HEK293T (cell line): ENCODE results near the gene CACNG7.
"Not testable (repeated sequence)": the region's sequence is repeated elsewhere in the genome, so short reads cannot be mapped to it uniquely, and the experiment has no call there.

Experiments used
- CTCF ChIA-PET: fragments of 350-600 bp; formaldehyde crosslinking; extraction: SDS; loops from one replicate; lab custom pipeline; 2021; ENCODE audit warnings: antibody characterized with exemption, inconsistent platforms; lab: Yijun Ruan, JAX
- POLR2A ChIA-PET: fragments of 350-600 bp; formaldehyde crosslinking; extraction: SDS; loops from one replicate; lab custom pipeline; 2020; ENCODE audit warnings: antibody characterized with exemption, inconsistent platforms; lab: Yijun Ruan, JAX
- DNase-seq: peaks from one replicate; pipeline ENCODE4 v3.0.0; 2012; ENCODE audit warnings: mixed read lengths; ENCODE audit errors: extremely low spot score
- ARNT ChIP-seq: fragments of 450-650 bp; IDR thresholded peaks from 2 replicates; pipeline ENCODE4 v1.6.1; 2017; ENCODE audit warnings: mild to moderate bottlenecking
- BHLHE40 ChIP-seq: fragments of 450-650 bp; IDR thresholded peaks from 2 replicates; pipeline ENCODE4 v1.6.1; 2016; ENCODE audit warnings: mild to moderate bottlenecking, moderate library complexity, borderline replicate concordance
- CTBP1 ChIP-seq: fragments of 450-650 bp; IDR thresholded peaks from 2 replicates; pipeline ENCODE4 v1.6.1; 2016; ENCODE audit warnings: borderline replicate concordance
- ELF4 ChIP-seq: fragments of 450-650 bp; IDR thresholded peaks from 2 replicates; pipeline ENCODE4 v1.6.1; 2017; ENCODE audit warnings: antibody characterized with exemption
- FOXA1 ChIP-seq: fragments of 450-650 bp; IDR thresholded peaks from 2 replicates; pipeline ENCODE4 v1.6.1; 2016; ENCODE audit warnings: mild to moderate bottlenecking
- FOXK2 ChIP-seq: fragments of 450-650 bp; IDR thresholded peaks from 2 replicates; pipeline ENCODE4 v1.6.1; 2016; ENCODE audit warnings: mild to moderate bottlenecking
- FOXM1 ChIP-seq: fragments of 450-650 bp; IDR thresholded peaks from 2 replicates; pipeline ENCODE4 v1.6.1; 2017; ENCODE audit warnings: mild to moderate bottlenecking, borderline replicate concordance
- HDGF ChIP-seq: fragments of 450-650 bp; IDR thresholded peaks from 2 replicates; pipeline ENCODE4 v1.6.1; 2017; ENCODE audit warnings: antibody characterized with exemption, borderline replicate concordance
- L3MBTL2 ChIP-seq: fragments of 450-650 bp; conservative IDR thresholded peaks from 2 replicates; pipeline ENCODE4 v1.6.1; 2016; ENCODE audit warnings: mild to moderate bottlenecking
- LEF1 ChIP-seq: fragments of 450-650 bp; IDR thresholded peaks from 2 replicates; pipeline ENCODE4 v1.6.1; 2017; ENCODE audit warnings: mild to moderate bottlenecking, borderline replicate concordance
- NFRKB ChIP-seq: fragments of 450-650 bp; IDR thresholded peaks from 2 replicates; pipeline ENCODE4 v1.6.1; 2016; ENCODE audit warnings: mild to moderate bottlenecking, moderate library complexity
- SP1 ChIP-seq: fragments of 450-650 bp; IDR thresholded peaks from 2 replicates; pipeline ENCODE4 v1.6.1; 2017
- SUZ12 ChIP-seq: fragments of 450-650 bp; IDR thresholded peaks from 2 replicates; pipeline ENCODE4 v1.6.1; 2016; ENCODE audit warnings: mild to moderate bottlenecking
- TARDBP ChIP-seq: fragments of 450-650 bp; IDR thresholded peaks from 2 replicates; pipeline ENCODE4 v1.6.1; 2016
- ZNF384 ChIP-seq: fragments of 450-650 bp; IDR thresholded peaks from 2 replicates; pipeline ENCODE4 v1.6.1; 2016
- TF ChIP-seq, protein P1 (sequence below): fragments of 450-650 bp; IDR thresholded peaks from 2 replicates; pipeline ENCODE4 v1.6.1; 2016

The CACNG7 gene

DNA sequence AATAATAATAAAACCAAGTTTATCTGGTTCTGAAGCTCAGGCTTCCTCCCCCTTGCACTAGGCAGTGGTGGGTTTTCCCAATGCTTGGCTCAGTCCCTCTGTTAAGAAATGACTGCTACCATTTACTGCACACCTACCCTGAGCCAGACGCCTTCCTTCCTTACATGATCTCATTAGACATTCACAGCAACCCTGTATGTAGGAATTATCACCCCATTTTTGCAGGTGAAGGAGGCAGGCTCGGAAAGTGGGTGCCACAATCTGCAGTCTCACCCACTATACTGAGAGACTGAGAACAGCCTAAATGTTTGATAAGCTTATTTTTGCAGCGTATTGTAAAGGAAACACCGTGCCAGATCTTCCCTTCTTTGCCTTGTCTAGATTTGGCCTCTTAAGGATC is 35.3 kb downstream of the CACNG7 start:
- no peak for DNase-seq
- no peak for TF ChIP-seq FOXK2
- no peak for TF ChIP-seq TARDBP
- TF ChIP-seq L3MBTL2: no peak
- no peak for TF ChIP-seq ARNT
- TF ChIP-seq SP1: no peak
- TF ChIP-seq HDGF: no peak
- no peak for TF ChIP-seq BHLHE40
- TF ChIP-seq ZNF384: no peak
- no peak for TF ChIP-seq FOXM1
- no peak for TF ChIP-seq NFRKB
- TF ChIP-seq FOXA1: no peak
- no peak for TF ChIP-seq ELF4
- no peak for TF ChIP-seq SUZ12
- TF ChIP-seq CTBP1: no peak
- no peak for TF ChIP-seq LEF1
- TF ChIP-seq, protein P1, sequence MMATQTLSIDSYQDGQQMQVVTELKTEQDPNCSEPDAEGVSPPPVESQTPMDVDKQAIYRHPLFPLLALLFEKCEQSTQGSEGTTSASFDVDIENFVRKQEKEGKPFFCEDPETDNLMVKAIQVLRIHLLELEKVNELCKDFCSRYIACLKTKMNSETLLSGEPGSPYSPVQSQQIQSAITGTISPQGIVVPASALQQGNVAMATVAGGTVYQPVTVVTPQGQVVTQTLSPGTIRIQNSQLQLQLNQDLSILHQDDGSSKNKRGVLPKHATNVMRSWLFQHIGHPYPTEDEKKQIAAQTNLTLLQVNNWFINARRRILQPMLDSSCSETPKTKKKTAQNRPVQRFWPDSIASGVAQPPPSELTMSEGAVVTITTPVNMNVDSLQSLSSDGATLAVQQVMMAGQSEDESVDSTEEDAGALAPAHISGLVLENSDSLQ: no peak
- CTCF ChIA-PET: no interaction called here
- POLR2A ChIA-PET: interaction anchor here (1.3 kb wide), 1 partner anchor 9 kb away, joined by 3 read pairs; no protein-coding TSS in a partner anchor

DNA sequence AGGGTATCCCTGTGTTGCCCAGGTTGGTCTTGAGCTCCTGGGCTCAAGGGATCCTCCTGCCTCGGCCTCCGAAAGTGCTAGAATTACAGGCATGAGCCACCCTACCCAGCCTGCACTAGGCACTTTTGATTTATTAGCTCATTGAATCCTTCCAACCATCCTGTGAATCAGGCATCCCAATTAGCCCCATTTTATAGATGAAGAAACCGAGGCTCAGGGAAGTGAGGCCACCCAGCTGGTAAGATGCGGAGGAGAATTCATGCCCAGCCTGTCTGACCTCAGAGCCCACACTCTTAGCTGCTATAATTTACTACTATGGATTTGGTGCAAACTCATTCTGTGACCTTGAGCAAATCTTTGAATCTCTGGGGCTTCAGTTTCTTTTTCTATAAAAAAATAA is 35.9 kb downstream of the CACNG7 start:
- CTCF ChIA-PET: no interaction called here
- POLR2A ChIA-PET: interaction anchor here (1.3 kb wide), 1 partner anchor 9 kb away, joined by 3 read pairs; no protein-coding TSS in a partner anchor
- DNase-seq: no peak

DNA sequence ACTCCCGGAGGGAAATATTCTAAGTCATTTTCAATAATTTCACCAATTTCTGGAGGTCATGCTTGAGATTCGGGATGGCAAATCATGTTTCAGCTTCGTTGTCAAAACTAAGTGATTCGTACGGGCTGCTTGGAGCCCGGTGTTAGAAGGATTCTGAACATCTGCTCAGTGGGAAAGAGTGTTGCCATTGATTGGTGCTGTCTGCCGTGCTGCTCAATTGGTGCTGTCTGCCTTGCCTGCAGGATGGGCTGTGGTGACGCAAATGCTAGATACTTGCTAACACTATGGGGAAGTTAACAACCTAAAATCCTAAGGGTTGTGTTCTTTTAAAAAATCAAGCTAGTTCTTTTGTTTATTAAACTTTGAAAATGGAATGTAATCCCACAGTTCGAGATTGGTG is 36.4 kb downstream of the CACNG7 start:
- TF ChIP-seq TARDBP (no peak), CTBP1 (no peak)
- peak; percentile 43 for DNase-seq
- POLR2A ChIA-PET: interaction anchor here (1.2 kb wide), 1 partner anchor 16 kb away, joined by 3 read pairs; no protein-coding TSS in a partner anchor
- CTCF ChIA-PET: no interaction called here

More for the DNA sequence above, 35.9 kb downstream of the CACNG7 start:
- TF ChIP-seq FOXM1 (no peak), L3MBTL2 (no peak), HDGF (no peak), ZNF384 (no peak), SP1 (no peak), ELF4 (no peak), SUZ12 (no peak)
- TF ChIP-seq, protein P1: no peak

DNA sequence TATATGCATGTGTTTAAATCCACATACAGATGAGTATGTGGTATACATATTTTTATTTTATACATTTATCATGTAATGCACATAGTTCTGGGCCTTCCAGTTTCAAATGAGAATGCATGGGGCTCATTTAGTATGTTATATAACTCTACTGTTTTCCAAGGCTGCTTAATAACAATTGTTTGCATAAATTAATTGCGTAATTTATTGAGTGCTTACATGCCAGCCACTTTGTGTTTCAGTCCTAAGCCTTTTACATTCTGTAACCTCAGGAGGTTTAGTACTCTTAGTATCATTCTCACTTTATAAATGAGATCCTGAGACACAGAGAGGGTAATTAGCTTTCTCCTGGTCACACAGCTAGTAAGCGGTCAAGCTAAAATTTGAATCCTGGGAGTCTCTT is 36.9 kb downstream of the CACNG7 start:
- CTCF ChIA-PET: no interaction called here
- DNase-seq: no peak
- TF ChIP-seq BHLHE40 (no peak), LEF1 (no peak), L3MBTL2 (no peak), TARDBP (no peak), ZNF384 (no peak), NFRKB (no peak), ARNT (no peak), FOXA1 (no peak), ELF4 (no peak), FOXM1 (no peak), SUZ12 (no peak), FOXK2 (no peak), SP1 (no peak)
- TF ChIP-seq, protein P1: no peak
- POLR2A ChIA-PET: interaction anchor here (1.2 kb wide), 1 partner anchor 15 kb away, joined by 3 read pairs; no protein-coding TSS in a partner anchor

DNA sequence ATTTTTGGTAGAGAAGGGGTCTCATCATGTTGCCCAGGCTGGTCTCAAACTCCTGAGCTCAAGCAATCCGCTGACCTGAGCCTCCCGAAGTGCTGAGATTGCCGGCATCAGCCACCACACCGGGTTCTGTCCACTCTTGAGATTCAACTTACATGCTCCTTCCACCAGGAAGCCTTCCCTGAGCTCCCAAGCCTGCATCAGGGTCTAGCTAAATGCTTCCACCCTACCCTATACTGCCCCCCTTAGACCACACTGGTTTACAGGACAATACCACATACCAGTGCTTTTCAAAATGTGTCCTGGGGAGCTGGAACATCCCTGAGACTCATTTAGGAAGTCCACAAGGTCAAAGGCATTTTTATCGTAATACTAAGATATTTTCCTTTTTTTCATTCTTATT is 38.5 kb downstream of the CACNG7 start:
- ChIA-PET POLR2A (interaction anchor here (0.6 to 1.1 kb wide), 2 partner anchors 33 to 1393 kb away, joined by 3 to 4 read pairs; no protein-coding TSS in a partner anchor), CTCF (interaction anchor here (0.5 to 2.0 kb wide), 12 partner anchors 12 to 154 kb away, joined by 3 to 11 read pairs (median 4); no protein-coding TSS in a partner anchor)
- TF ChIP-seq SUZ12 (no peak), CTBP1 (no peak), LEF1 (no peak), FOXK2 (no peak), L3MBTL2 (no peak), ELF4 (no peak), FOXA1 (no peak), BHLHE40 (no peak), ARNT (no peak), FOXM1 (no peak), ZNF384 (no peak), HDGF (no peak), TARDBP (no peak)
- peak; percentile 47 for DNase-seq

DNA sequence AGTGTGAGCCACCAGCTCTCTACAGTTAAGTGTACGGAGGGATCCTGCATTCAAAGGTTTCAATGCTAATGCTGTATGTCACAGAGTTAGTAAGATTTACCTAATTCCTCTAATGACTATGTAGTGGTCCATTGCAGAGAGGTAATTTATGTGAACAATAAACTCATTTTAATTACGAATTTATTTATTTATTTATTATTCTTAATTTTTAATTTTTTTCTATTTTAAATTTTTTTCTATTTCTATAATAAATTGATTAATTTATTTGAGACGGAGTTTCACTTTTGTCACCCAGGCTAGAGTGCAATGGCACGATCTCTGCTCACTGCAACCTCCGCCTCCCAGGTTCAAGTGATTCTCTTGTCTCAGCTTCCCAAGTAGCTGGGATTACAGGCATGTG is 39.5 kb downstream of the CACNG7 start:
- POLR2A ChIA-PET, DNase-seq: not testable (repeated sequence)
- CTCF ChIA-PET: interaction anchor here (0.9 to 2.0 kb wide), 5 partner anchors 15 to 92 kb away, joined by 3 to 11 read pairs (median 4); no protein-coding TSS in a partner anchor

DNA sequence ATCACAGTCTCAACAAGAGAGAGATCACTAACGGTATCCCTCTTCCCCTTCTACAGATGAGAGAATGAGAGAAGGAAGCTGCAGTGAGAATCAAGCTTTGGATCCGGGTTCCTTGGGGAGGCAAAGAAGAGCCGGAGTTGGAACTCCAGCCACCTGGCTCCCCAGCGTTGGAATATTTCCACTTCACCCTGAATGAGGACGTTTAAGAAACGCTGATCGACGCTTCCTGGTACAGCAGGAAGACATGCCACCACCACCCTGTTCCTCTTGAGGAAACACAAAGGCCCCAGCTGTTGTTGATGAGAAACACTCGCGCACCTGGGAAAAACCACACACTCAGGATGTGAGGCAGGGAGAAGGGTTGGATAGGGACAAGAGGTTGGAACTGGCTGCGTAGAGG is 42.4 kb downstream of the CACNG7 start:
- no peak for TF ChIP-seq LEF1
- TF ChIP-seq TARDBP: no peak
- TF ChIP-seq BHLHE40: no peak
- TF ChIP-seq HDGF: no peak
- TF ChIP-seq CTBP1: no peak
- TF ChIP-seq SUZ12: no peak
- POLR2A ChIA-PET: interaction anchor here (1.0 kb wide), 1 partner anchor 72 kb away, joined by 4 read pairs; no protein-coding TSS in a partner anchor
- CTCF ChIA-PET: no interaction called here
- no peak for DNase-seq
